ENCODE data around the gene NUMBL. TPM values are rescaled to one million over a fixed set of nuclear protein-coding genes. Genes with fewer than 3 reads are reported as not detected.
"Not testable (repeated sequence)": the region's sequence is repeated elsewhere in the genome, so short reads cannot be mapped to it uniquely, and the experiment has no call there.

Gene NUMBL
- 32.6 TPM for polyA plus RNA-seq (ENCODE audit: insufficient read length)

DNA sequence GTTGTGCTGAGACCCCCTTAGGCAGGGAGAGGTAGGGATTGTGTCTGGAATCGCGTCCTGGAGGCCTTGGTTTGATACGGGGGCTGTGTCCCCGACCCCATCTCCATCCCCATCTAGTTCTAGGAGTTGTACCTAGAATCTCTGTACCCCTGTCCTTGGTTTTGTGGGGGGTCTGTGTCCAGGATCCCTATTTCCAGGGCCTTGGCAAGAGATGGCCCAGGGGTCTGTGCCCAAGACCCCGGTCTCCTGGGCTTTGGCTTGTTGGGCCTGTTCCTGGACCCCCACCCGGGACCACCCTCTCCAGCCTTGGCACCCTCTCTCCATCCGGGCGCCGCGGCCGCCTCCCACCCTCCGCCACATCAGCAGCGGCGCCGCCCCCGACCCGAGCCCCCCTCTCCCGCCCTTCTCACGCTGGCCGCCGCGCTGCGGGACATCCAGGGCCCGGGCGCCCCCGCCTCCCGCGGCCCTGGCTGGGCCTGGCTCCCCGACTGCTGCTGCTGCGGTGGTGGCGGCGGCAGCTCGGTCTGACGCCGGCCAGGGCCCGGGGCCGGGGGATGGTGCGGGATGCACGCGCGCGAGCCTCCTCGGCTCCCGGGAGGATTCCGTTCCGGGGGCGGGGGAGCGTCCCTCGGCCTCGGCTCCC, at the start of gene NUMBL:
Gene NUMBL (minus strand): TSS at position 602 of the 643 bp plus-strand sequence. CDS start 168 bp downstream, at position 434.
- DNase-seq (ENCODE audit: low read depth) = no peak

DNA sequence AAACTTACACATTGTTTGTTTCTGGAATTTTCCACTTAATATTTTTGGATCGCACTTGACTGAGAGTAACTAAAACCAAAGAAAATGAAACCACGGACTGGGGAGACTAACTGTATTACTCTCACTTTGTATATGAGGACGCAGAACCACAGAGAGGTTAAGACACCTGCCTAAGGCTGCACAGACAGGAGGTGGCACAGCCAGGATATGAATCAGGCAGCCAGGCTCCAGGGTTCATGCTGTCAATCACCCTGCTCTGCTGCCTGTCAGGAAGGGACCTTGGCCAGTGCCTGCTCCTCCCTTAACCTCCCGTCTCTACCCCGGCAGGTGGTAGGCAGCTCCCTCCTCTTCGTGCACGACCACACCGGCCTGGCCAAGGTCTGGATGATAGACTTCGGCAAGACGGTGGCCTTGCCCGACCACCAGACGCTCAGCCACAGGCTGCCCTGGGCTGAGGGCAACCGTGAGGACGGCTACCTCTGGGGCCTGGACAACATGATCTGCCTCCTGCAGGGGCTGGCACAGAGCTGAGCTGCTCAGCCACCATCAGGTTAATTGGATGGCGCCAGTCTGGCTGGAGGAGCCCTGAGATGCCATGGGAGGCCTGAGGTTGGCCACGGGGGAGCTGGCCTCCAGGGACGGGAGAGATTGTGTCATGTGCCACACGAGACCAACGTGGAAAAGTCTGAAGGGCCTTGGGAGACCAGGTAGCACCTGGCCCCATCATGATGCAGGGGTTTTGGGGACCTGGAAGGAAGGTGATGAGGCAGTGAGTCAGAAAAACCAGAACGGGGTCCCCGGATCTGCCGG, 48.8 kb upstream of the NUMBL start:
- no peak for DNase-seq (ENCODE audit: low read depth)

DNA sequence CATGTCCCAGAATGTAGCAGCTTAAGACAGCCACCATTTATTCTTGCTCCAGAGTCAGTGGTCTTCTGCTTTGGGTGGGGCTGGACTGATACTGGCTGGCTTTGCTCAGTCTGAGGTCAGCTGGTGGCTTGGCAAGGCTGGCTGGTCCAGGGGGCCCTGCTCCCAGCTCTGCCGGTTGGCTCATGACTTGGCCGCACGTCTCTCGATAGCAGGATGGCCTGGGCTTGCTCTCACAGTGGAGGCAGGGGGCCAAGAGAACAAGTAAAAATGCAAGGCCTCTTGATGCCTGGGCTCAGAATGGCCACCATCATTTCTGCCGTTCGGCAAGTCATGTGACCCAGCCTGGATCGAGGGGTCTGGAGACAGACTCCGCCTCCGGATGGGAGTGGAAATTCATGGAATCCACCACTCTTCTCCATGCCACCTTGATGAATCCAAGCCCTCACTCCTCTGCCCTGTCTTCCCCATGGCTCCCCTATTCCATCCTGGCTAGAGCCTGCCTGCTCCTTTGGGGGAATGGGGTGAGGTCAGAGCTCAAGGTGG, 46.7 kb upstream of the NUMBL start:
- DNase-seq (ENCODE audit: low read depth) = no peak

DNA sequence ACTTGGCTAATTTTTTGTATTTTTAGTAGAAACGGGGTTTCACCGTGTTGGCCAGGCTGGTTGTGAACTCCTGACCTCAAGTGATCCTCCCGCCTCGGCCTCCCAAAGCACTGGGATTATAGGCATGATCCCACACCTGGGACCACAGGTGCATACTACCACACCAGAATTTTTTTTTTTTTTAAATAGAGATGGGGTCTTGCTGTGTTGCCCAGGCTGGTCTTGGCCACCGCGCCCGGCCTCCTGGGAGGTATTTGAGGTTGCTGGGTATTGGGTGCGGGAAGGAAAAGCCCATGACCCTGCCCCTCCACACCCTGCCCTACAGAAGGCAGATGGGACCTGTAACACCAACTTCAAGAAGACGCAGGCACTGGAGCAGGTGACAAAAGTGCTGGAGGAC, 46.2 kb upstream of the NUMBL start:
- DNase-seq (ENCODE audit: low read depth) = no peak

DNA sequence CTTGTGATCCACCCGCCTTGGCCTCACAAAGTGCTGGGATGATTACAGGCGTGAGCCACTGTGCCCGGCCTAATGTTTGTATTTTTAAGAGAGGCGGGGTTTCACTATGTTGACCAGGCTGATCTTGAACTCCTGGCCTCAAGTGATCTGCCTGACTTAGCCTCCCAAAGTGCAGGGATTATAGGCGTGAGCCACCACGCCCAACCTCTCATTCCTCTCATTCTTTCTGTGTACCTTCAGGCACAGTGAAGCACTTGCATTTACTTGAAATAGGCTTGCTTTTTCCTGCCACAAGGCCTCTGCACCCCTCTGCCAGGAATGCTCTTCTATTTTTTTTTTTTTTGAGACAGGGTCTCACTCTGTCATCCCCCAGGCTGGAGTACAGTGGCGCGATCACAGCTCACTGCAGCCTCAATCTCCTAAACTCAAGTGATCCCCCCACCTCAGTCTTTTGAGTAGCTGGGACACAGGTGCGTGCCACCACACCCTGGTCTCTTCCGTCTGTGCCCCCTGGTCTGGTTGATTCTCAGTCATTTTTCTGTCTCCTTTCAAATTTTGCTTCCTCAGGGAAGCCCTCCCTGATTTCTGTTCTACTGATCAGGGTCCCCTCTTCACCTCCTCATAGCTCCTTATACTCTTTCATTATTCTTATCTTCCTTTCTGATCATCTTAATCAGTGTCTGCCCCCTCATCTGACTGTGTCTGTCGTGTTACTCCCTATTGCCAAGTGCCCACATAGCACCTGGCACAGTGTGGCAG, 44.7 kb upstream of the NUMBL start:
- no peak for DNase-seq (ENCODE audit: low read depth)

DNA sequence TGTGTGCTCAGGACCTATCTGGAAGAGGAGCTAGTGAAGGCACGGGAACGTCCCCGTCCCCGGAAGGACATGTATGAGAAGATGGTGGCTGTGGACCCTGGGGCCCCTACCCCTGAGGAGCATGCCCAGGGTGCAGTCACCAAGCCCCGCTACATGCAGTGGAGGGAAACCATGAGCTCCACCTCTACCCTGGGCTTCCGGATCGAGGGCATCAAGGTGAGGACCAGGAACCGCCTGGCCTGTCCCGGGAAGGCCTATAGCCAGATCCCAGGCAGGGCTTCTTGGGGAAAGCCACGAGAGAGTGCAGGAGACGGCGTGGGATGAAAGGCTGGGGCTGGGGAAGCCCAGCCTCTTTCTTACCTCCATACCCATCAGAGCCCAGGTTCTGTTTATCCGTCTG, 42.7 kb upstream of the NUMBL start:
- DNase-seq (ENCODE audit: low read depth) = no peak

DNA sequence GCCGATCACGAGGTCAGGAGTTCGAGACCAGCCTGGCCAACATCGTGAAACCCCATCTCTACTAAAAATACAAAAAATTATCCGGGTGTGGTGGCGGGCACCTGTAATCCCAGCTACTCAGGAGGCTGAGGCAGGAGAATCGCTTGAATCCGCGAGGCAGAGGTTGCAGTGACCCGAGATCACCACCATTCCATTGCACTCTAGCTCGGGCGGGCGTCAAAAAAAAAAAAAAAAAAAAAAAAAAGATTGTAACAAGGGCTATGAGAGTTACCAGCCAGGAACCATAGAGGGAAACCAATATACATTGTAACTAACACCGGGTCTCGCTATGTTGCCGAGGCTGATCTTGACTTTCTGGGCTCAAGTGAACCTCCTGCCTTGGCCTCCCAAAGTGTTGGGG, 41.9 kb upstream of the NUMBL start:
- not testable (repeated sequence) for DNase-seq (ENCODE audit: low read depth)

DNA sequence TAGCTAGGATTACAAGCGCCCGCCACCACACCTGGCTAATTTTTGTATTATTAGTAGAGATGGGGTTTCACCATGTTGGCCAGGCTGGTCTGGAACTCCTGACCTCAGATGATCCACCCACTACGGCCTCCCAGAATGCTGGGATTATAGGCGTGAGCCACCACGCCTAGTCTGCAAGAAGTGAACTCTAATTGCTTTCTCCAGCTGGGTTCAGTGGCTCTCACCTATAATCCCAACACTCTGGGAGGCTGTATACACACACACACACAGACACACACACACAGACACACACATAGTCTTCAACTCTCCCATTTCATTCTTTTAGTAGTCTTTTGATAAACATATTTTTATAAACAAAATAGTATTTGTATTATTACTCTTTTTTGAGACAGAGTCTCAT, 39.6 kb upstream of the NUMBL start:
- DNase-seq (ENCODE audit: low read depth) = not testable (repeated sequence)

DNA sequence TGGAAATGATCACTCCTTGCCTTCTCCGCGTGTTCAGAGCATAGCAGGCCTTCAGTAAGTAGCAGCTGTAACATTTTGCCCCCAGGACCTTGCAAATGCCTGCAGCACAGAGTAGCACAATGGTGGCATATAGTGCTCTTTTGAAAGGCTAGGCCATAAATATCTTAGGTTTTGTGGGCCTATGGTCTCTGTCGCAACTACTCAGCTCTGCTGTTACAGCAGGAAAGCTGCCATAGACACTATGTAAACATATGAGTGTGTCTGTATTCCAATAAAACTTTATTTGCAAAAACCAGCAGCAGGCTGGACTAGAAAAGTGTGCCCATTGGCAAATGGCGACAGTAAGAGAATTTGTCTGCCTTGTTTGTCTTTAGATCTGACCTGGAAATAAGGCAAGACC, 35.8 kb upstream of the NUMBL start:
- DNase-seq (ENCODE audit: low read depth) = no peak

DNA sequence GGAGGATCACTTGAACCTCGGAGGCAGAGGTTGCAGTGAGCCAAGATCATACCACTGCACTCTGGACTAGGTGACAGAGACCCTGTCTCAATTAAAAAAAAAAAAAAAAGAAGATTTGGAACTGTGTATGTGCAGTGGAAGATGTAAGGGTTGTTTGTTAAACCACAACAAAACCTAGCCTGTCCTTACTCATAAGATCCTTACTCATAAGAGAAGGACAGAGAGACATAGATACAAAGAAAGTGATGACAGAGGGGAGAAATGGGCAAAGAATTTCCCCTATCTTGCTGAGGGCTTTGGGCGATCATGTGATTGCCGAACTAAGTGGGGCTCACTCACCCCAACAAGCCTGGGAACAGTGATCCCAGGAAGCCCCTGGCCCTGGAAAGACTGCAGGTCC, 34.4 kb upstream of the NUMBL start:
- DNase-seq (ENCODE audit: low read depth) = no peak

DNA sequence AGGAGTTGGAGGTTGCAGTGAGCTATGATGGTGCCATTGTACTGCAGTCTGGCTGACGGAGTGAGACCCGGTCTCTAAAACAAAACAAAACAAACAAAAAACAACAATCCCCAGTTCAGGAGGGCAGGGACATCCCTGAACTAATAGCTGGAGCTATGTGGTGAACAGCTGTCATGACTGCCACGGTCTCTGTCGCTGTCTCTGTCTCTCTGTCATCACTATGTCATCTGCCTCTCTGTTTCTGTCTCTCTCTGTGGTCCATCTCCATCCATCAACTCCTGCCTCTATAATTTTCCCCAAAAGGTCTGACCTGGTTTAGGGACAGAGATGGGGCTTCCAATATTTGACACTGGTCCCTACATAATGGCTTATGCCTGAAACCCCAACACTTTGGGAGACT, 33.9 kb upstream of the NUMBL start:
- DNase-seq (ENCODE audit: low read depth) = no peak

DNA sequence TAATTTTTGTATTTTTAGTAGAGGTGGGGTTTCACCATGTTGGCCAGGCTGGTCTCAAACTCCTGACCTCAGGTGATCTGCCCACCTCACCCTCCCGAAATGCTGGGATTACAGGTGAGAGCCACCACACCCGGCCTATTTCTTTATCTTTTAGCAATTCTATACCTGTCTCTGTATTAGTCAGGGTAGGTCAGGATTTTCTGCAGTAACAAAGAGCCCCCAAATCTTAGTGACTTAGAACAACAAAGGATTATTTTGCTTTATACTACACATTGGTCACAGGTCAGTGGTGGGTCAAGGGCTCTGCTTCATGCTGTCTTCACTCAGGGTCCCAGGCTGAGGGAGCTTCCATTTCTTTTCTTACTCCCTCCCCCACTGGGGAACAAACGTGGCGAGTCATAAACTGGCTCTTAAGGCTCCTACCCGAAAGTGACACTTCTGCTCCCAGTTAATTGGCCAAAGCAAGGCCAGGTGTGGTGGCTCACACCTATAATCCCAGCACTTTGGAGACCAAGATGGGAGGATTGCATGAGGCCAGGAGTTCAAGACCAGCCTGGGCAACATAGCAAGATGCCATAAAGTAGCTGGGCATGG, 33.3 kb upstream of the NUMBL start:
- DNase-seq (ENCODE audit: low read depth) = no peak

DNA sequence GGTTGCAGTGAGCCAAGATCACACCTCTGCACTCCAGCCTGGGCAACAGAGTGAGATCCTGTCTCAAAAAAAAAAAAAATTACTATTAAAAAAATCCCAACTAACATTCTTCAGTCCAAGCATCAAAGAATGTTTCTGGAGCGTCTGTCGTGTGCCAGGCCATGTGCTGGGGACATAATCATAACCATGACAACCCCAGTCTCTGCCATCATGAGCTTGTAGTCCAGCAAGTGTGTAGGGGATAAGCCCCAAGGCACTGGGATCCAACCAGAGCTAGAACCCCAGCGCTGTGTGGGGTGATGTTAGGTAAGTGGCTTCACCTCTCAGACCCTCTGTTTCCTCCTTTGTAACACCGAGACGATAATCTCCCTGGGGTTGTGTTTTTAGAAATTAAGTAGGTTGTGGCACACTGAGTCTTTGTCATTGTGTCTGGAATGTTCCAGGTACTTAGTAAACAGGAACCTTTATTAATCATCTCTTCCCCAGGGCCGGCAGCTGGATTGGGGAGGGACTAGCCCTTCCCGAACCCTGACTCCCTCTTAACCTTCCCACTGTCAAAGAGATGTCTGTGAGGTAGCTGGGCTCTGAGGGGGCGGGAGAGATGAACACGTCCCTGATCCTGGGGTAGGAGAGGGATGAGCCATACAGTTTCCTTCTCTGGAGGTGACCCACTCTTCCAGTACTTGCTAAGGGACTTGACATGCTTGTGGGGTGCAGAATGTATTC, 31.6 kb upstream of the NUMBL start:
- DNase-seq (ENCODE audit: low read depth) = no peak

DNA sequence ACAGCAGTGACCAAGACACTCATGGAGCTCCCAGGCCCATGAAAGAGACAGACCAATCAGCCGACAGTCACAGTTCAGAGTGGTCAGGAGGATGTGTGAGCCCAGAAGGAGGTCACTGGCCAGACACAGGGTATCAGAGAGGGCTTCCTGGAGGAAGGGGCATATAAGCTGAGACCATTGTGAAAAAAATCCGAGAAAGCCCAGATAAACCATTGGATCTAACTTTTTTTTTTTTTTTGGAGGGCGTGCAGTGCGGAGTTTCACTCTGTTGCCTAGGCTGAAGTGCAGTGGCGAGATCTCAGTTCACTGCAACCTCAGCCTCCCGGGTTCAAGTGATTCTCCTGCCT, 30.7 kb upstream of the NUMBL start:
- DNase-seq (ENCODE audit: low read depth) = no peak

DNA sequence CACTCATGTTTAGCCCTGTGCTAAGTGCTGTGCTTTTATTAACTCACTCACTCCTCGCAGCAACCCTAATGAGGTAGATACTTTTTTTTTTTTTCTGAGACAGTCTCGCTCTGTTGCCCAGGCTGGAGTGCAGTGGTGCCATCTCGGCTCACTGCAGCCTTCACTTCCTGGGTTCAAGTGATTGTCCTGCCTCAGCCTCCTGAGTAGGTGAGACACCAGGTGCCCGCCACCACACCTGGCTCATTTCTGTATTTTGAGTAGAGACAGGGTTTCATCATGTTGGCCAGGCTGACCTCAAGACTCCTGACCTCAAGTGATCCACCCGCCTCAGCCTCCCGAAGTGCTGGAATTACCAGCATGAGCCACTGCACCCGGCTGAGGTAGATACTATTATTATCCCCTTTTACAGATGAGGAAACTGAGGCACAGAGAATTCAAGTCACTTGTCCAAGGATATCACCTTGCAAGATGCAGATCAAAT, 29.0 kb upstream of the NUMBL start:
- DNase-seq (ENCODE audit: low read depth) = no peak

DNA sequence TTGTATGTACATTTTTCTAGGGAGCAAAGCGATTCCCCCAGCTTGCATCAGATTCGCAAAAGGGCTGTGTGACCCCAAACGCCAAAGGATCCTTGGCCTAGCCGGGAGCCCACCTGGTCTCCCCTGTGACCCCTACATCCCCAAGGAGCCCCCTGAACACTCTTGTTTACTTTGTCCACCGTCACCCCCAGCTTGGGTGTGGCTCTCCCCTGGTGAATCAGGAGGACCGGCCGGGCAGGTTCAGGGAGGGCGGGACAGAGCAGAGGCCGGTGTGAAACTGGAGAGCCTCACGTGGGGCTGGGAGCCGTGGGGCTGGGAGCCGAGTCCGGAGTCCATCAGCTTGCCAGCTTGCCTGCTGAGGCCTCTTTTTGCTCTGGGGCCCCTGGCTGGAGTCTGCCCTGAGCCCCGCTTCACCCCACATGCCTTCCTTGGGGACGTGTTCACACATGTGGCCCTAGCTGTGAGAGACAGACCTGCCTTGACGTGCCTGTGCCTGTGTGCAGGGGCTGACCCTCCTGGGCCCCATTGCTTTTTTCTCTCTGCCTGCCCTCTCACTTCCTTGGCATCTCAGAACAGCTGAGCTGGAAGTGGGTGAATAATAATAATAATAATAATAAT, 28.4 kb upstream of the NUMBL start:
- DNase-seq (ENCODE audit: low read depth) = no peak

DNA sequence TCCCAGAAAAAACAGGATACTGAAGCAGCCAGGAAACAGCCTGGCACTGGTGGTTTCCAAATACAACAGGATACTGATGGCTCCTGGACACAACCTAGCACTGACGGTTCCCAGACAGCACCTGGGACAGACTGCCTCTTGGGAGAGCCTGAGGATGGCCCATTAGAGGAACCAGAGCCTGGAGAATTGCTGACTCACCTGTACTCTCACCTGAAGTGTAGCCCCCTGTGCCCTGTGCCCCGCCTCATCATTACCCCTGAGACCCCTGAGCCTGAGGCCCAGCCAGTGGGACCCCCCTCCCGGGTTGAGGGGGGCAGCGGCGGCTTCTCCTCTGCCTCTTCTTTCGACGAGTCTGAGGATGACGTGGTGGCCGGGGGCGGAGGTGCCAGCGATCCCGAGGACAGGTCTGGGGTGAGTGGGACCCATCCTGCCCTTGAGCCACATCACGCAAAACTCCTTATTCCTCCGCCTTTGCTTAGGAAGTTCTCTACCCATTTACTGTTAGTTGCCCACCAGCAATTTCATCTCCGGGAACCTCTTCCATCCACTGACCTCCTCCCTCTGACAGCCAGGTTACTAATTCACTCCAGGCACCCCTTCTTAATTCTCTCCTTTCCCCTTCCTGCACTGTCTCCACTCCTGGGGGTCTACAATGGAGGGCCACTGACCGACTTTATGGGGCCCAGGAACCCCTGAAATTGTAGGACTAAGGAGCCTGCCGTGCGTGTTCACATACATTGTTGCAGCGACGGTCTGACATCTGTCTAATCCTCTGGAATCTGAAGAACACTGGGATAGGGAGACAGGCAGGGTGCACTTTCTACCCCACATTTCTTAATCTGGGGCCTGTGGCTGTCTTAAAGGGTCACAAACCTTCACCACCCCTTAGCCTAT, 27.7 kb upstream of the NUMBL start:
- DNase-seq (ENCODE audit: low read depth) = no peak

DNA sequence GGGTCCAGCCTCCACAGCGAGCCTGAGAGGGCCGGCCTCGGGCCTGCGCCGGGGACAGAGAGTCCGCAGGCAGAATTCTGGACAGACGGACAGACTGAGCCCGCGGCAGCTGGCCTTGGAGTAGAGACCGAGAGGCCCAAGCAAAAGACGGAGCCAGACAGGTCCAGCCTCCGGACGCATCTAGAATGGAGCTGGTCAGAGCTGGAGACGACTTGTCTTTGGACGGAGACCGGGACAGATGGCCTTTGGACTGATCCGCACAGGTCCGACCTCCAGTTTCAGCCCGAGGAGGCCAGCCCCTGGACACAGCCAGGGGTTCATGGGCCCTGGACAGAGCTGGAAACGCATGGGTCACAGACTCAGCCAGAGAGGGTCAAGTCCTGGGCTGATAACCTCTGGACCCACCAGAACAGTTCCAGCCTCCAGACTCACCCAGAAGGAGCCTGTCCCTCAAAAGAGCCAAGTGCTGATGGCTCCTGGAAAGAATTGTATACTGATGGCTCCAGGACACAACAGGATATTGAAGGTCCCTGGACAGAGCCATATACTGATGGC, 27.0 kb upstream of the NUMBL start:
- DNase-seq (ENCODE audit: low read depth) = no peak
